ENCODE data around the gene KLF16. TPM values are rescaled to one million over a fixed set of nuclear protein-coding genes. Genes with fewer than 3 reads are reported as not detected.

KLF16 gene
- total and polyA plus RNA-seq, 11 donors = 2.9 to 19.7 (median 9.2) TPM

DNA sequence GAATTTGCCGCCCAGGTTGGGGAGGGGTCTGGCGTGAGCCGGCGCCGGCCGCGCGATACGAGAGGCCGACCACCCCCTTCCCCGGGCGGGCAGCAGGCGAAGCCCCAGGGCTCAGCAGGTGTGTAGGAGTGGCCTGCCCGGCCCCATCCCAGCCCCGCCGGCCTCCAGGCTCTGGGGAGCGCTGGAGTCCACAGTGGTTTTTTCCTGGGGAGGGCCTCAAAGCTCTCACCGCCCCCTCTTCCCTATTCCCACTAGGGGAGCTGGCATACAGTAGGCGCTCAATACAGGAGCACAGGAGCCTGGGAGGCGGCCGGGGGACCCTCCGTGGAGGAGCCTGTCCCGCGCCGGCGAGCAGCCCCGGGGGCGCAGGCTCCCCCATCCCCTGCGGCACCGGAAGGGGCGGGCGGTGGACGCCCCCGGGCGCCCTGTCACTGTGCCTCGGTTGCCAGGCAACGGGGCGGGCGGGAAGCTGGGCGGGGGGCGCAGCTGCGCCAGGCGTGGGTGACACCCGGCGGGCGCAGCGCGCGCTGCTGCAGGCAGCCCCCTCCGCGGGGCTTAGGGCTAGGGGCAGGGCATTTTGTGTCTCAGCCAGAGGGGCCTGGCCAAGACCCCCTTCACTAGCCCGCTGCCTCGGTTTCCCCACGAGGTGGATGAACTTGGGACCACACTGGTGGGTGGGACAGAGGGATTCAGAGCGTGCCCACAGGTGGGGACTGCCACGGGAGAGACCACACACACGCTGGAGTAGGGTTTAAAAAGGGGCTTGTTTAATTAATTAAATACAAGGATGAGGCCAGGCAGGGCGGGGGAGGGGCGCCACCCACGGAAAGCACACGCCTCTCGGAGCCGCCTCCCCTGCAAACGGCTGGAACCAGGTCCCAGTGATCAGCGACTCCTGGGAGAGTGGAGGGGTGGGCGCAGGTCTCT, 11.5 kb downstream of the KLF16 start:
- ATAC-seq = no peak

GRCh38 chr19:1850809-1851653, 12.3 kb downstream of the KLF16 start:
- intact Hi-C loops (cut with DNase I) = no loop called here
- H3K4me3 ChIP-seq = no peak overlapping the region
- H3K4me1 ChIP-seq = peaks cover 16 to 62% (median 41%) of the 10 kb centered on the region in 12 donors
- H3K27ac ChIP-seq = no peak overlapping the region
- no peak for ATAC-seq
- no peak for DNase-seq
- peaks cover 0 to 6% (median 0%) of the 10 kb centered on the region in 9 donors for H3K36me3 ChIP-seq
- H3K9me3 ChIP-seq = no peaks in the 10 kb centered on the region
- H3K27me3 ChIP-seq = peaks cover 0 to 7% (median 0%) of the 10 kb centered on the region in 9 donors
- TF ChIP-seq CTCF (IDR thresholded peaks at IDR 0.05) = no peak
- 70 to 77% (median 76%) methylated on average over 30 to 31 of the region's 31 CpGs for WGBS, 4 donors

More for the DNA sequence above, 11.5 kb downstream of the KLF16 start:
- intact Hi-C loops (cut with DNase I) = no loop called here
- no peak overlapping the region for H3K4me3 ChIP-seq
- peaks cover 0 to 7% (median 0%) of the 10 kb centered on the region in 9 donors for H3K27me3 ChIP-seq
- TF ChIP-seq POLR2A (IDR thresholded peaks at IDR 0.05) (no peak), CTCF (IDR thresholded peaks at IDR 0.05) (no peak)
- H3K27ac ChIP-seq = no peak overlapping the region
- peak in 2 of 5 donors; percentile 33 to 69 for DNase-seq
- H3K9me3 ChIP-seq = no peaks in the 10 kb centered on the region
- 21 to 49% (median 36%) methylated on average over 35 to 66 of the region's 66 CpGs for WGBS, 4 donors
- peaks cover 10 to 62% (median 41%) of the 10 kb centered on the region in 12 donors for H3K4me1 ChIP-seq
- H3K36me3 ChIP-seq = peaks cover 0 to 6% (median 0%) of the 10 kb centered on the region in 9 donors

GRCh38 chr19:1849886-1850398, 13.4 kb downstream of the KLF16 start:
- peaks cover 20 to 62% (median 44%) of the 10 kb centered on the region in 12 donors for H3K4me1 ChIP-seq
- DNase-seq (no peak), ATAC-seq (no peak)
- peaks cover 0 to 14% (median 0%) of the 10 kb centered on the region in 9 donors for H3K36me3 ChIP-seq
- no peaks in the 10 kb centered on the region for H3K9me3 ChIP-seq
- H3K4me3 ChIP-seq = no peak overlapping the region
- TF ChIP-seq POLR2A (IDR thresholded peaks at IDR 0.05) (no peak), CTCF (IDR thresholded peaks at IDR 0.05) (no peak)
- H3K27me3 ChIP-seq = peaks cover 0 to 7% (median 0%) of the 10 kb centered on the region in 9 donors
- WGBS, 4 donors = 89 to 94% (median 91%) methylated on average over 10 of the region's 10 CpGs
- H3K27ac ChIP-seq = no peak overlapping the region
- intact Hi-C loops (cut with DNase I) = no loop called here
